ENCODE measurements around the gene CALN1. TPM values are rescaled to one million over a fixed set of nuclear protein-coding genes. Genes with fewer than 3 reads are reported as not detected.

CALN1 gene
- polyA plus RNA-seq, 1 donor (not counting 4 experiments of a cell fraction or from before 2014, with no cell fraction given): not detected

DNA sequence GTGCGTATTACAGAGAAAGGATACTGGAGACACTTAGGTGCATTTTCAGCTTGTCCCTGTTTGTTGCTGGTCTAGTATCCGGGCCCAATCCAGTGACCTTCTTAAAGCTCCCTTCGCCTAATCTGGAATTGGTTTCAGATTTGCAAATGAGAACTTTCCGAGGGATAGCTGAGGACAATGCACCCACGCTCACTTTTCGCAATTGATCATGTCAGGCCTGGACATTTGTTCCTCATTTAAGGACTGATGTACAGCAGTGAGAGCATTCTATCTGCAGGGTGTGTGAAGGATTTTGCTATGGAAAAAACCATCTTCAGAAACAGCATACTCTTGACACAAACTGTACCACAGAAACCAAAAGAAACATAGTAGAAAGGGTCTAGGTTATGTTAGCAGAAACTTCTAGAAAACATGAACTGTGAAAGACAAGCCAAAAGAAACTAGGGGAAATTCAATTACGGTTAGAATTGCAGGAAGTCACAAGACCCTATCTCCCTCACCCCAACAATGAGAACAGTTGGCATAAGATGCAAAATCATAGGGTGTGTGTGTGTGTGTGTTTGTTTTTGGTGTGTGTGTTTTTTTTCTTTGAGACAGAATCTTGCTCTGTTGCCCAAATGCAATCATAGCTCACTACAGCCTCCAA, 331.1 kb downstream of the CALN1 start:
- FAIRE-seq: no peak

DNA sequence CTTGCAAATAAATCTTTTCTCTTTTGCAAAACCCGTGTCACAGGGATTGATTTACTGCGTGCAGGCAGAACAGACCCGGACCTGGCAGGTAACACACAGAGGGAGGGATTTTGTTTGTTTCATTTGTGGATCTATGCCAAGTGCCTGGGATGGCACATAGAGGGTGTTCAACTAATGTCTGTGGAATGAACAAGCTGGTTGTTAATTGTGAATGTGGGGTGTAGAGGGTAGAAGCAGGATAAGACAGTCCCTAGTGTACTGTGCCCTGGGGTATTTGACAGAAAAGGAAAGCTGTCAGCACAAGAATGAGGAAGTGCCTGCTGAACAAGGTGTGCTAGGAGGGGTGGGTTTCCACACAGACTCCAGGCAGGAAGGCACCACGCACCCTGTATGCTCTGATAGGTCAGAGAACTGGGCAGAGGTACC, 331.8 kb downstream of the CALN1 start:
- no peak for DNase-seq (ENCODE audit: low read depth, low spot score)
- Histone ChIP-seq H3K4me2 (ENCODE audit: control insufficient read depth, extremely low read depth, insufficient read depth, low read depth, low read length) (no peak overlapping the region), H3K36me3 (ENCODE audit: control insufficient read depth in 2 of 2, extremely low read depth in 1 of 2, insufficient read depth in 2 of 2, low read length in 2 of 2) (no peaks in the 10 kb centered on the region), H2AFZ (ENCODE audit: control insufficient read depth, low read length) (no peak overlapping the region), H3K9me3 (ENCODE audit: control insufficient read depth, low read depth, low read length) (no peaks in the 10 kb centered on the region), H3K9me1 (ENCODE audit: control insufficient read depth, extremely low read depth, insufficient read depth, low read length) (no peaks in the 10 kb centered on the region), H3K27ac (ENCODE audit: control insufficient read depth, insufficient read depth, low read length) (no peak overlapping the region), H3K27me3 (ENCODE audit: control insufficient read depth, extremely low read depth, insufficient read depth, low read length) (no peaks in the 10 kb centered on the region), H3K79me2 (ENCODE audit: control insufficient read depth, insufficient read depth, low read length) (no peaks in the 10 kb centered on the region), H3K4me3 (ENCODE audit: control insufficient read depth in 2 of 3, extremely low read depth in 1 of 3, insufficient read depth in 2 of 3, low read depth in 1 of 3, low read length in 3 of 3) (no peak overlapping the region), H3K4me1 (ENCODE audit: control insufficient read depth, extremely low read depth, insufficient read depth, low read length) (no peaks in the 10 kb centered on the region), H4K20me1 (ENCODE audit: control insufficient read depth, extremely low read depth, insufficient read depth, low read length) (no peaks in the 10 kb centered on the region), H3K9ac (ENCODE audit: control insufficient read depth, extremely low read depth, insufficient read depth, low read length) (no peak overlapping the region)
- dilution Hi-C loops (cut with MboI; ENCODE audit: extremely low pct_ligation_motif_present, low sequenced_read_pairs): no loop called here
- no peak for FAIRE-seq
- no peak for TF ChIP-seq EZH2 (IDR thresholded peaks at IDR 0.05; ENCODE audit: low read length)
- no peak for TF ChIP-seq CTCF (optimal IDR thresholded peaks at IDR 0.05 in 1 of 3, IDR thresholded peaks at IDR 0.05 in 1 of 3, conservative IDR thresholded peaks at IDR 0.05 in 1 of 3; ENCODE audit: extremely low read depth in 1 of 3, insufficient read depth in 2 of 3, low read length in 3 of 3)

More for the DNA sequence above, 331.1 kb downstream of the CALN1 start:
- Histone ChIP-seq H3K4me1 (ENCODE audit: control insufficient read depth, extremely low read depth, insufficient read depth, low read length) (no peaks in the 10 kb centered on the region), H2AFZ (ENCODE audit: control insufficient read depth, low read length) (no peak overlapping the region), H3K36me3 (ENCODE audit: control insufficient read depth in 2 of 2, extremely low read depth in 1 of 2, insufficient read depth in 2 of 2, low read length in 2 of 2) (no peaks in the 10 kb centered on the region), H4K20me1 (ENCODE audit: control insufficient read depth, extremely low read depth, insufficient read depth, low read length) (no peaks in the 10 kb centered on the region), H3K9me1 (ENCODE audit: control insufficient read depth, extremely low read depth, insufficient read depth, low read length) (no peaks in the 10 kb centered on the region), H3K9ac (ENCODE audit: control insufficient read depth, extremely low read depth, insufficient read depth, low read length) (no peak overlapping the region), H3K79me2 (ENCODE audit: control insufficient read depth, insufficient read depth, low read length) (no peaks in the 10 kb centered on the region), H3K9me3 (ENCODE audit: control insufficient read depth, low read depth, low read length) (no peaks in the 10 kb centered on the region), H3K27ac (ENCODE audit: control insufficient read depth, insufficient read depth, low read length) (no peak overlapping the region), H3K4me3 (ENCODE audit: control insufficient read depth in 2 of 3, extremely low read depth in 1 of 3, insufficient read depth in 2 of 3, low read depth in 1 of 3, low read length in 3 of 3) (no peak overlapping the region), H3K4me2 (ENCODE audit: control insufficient read depth, extremely low read depth, insufficient read depth, low read depth, low read length) (no peak overlapping the region), H3K27me3 (ENCODE audit: control insufficient read depth, extremely low read depth, insufficient read depth, low read length) (no peaks in the 10 kb centered on the region)
- TF ChIP-seq CTCF (optimal IDR thresholded peaks at IDR 0.05 in 1 of 3, IDR thresholded peaks at IDR 0.05 in 1 of 3, conservative IDR thresholded peaks at IDR 0.05 in 1 of 3; ENCODE audit: extremely low read depth in 1 of 3, insufficient read depth in 2 of 3, low read length in 3 of 3): no peak
- no peak for TF ChIP-seq EZH2 (IDR thresholded peaks at IDR 0.05; ENCODE audit: low read length)
- dilution Hi-C loops (cut with MboI; ENCODE audit: extremely low pct_ligation_motif_present, low sequenced_read_pairs): no loop called here
- no peak for DNase-seq (ENCODE audit: low read depth, low spot score)
